NB4 (cell line): ENCODE data around the gene SCYGR7.
"Not testable (repeated sequence)": the region's sequence is repeated elsewhere in the genome, so short reads cannot be mapped to it uniquely, and the experiment has no call there.

ENCODE experiments used
- CTCF ChIP-seq: IDR thresholded peaks from one replicate; pipeline ENCODE4 v1.5.1; 2012; ENCODE audit warnings: low read depth, low read length
- MAX ChIP-seq: IDR thresholded peaks from 2 replicates; pipeline ENCODE4 v1.6.1; 2011; ENCODE audit warnings: low read depth, low read length
- POLR2A ChIP-seq: IDR thresholded peaks from 2 replicates; pipeline ENCODE4 v1.6.1; 2011; ENCODE audit warnings: mild to moderate bottlenecking; ENCODE audit not compliant: insufficient read length; ENCODE audit errors: extremely low read depth

GRCh38 chr2:227740705-227741104 is 12.6 kb downstream of the SCYGR7 start:
- TF ChIP-seq CTCF = peak; percentile 31
- TF ChIP-seq POLR2A, MAX: not testable (repeated sequence)
